Epithelial cell of esophagus (primary cell): ENCODE results near the gene ACTN1.
A peak's percentile ranks its signal among the peaks of the same experiment; 100 is the strongest.

ENCODE experiments used
- DNase-seq: peaks from one replicate; pipeline ENCODE4 v3.0.0; 2010; ENCODE audit warnings: low read depth
- H3K4me3 ChIP-seq: 2 replicates; pipeline ENCODE4 v1.5.1; 2011; ENCODE audit warnings: mild to moderate bottlenecking, low read length, control low read depth
- TF ChIP-seq, protein P1 (sequence below): IDR thresholded peaks from 2 replicates; pipeline ENCODE4 v1.5.1; 2011; ENCODE audit warnings: low read depth, mild to moderate bottlenecking, low read length, control low read depth, inconsistent platforms; ENCODE audit not compliant: insufficient read depth; ENCODE audit errors: missing control alignments

ACTN1 gene

DNA sequence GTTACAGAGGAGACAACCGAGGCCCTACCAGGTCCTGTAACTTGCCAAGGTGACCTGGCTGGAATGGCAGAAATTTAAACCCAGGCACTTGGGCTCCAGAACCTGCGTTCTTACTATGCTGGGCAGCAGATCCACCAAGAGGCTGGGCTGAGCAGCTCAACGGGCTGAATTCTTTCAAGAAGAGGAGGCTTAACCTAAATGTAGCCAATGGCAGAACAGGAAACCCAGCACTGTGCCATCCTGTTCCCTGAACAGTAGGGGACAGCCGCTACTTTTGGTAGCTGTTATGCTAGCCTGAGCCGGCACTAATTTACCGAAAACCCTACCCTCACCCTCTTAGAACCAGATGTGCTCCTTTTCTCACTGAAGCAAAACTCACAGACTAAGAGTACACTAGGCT lies 86.1 kb downstream of the ACTN1 start:
- H3K4me3 ChIP-seq = no peak overlapping the region
- DNase-seq = no peak
- TF ChIP-seq, protein P1, sequence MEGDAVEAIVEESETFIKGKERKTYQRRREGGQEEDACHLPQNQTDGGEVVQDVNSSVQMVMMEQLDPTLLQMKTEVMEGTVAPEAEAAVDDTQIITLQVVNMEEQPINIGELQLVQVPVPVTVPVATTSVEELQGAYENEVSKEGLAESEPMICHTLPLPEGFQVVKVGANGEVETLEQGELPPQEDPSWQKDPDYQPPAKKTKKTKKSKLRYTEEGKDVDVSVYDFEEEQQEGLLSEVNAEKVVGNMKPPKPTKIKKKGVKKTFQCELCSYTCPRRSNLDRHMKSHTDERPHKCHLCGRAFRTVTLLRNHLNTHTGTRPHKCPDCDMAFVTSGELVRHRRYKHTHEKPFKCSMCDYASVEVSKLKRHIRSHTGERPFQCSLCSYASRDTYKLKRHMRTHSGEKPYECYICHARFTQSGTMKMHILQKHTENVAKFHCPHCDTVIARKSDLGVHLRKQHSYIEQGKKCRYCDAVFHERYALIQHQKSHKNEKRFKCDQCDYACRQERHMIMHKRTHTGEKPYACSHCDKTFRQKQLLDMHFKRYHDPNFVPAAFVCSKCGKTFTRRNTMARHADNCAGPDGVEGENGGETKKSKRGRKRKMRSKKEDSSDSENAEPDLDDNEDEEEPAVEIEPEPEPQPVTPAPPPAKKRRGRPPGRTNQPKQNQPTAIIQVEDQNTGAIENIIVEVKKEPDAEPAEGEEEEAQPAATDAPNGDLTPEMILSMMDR = no peak

DNA sequence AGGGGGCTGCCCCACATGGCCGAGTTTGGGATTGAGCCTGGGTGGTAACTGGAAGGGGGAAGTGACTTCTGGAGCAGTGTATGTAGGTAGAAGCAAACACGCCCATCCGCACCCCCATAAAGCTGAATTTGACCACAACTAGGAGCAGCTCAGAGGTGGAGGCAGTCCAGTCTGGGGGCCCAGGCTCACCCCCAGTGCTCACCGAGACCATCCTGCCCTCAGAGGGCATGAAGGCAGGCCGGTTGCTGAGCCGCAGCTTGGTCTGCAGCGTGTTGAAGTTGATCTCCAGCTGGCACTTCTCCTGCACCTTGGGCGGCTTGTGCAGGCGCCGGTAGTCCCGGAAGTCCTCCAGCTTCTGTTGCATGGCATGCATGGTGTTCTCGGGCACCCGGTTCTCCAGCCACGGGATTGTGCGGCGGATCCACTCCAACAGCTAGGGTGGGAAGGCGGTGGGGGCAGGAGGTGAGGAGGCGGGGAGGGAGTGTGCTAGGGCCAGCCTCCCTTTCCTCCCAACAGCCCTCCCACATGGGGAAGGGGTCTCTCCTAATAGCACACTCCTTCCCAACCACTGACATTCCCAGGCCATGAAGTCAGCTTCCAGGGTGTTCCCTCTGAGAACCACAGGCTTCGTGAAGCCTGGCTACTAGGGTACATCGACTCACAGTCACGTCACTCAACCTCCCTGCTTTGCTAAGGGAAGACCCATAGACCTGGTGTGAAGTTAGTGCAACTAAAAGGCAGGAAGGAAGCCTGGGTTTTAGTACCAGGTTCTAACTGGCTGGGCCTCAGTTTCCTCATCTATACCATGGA lies 87.0 kb downstream of the ACTN1 start:
- DNase-seq = peak; percentile 42
- no peak overlapping the region for H3K4me3 ChIP-seq
- TF ChIP-seq, protein P1 = no peak

DNA sequence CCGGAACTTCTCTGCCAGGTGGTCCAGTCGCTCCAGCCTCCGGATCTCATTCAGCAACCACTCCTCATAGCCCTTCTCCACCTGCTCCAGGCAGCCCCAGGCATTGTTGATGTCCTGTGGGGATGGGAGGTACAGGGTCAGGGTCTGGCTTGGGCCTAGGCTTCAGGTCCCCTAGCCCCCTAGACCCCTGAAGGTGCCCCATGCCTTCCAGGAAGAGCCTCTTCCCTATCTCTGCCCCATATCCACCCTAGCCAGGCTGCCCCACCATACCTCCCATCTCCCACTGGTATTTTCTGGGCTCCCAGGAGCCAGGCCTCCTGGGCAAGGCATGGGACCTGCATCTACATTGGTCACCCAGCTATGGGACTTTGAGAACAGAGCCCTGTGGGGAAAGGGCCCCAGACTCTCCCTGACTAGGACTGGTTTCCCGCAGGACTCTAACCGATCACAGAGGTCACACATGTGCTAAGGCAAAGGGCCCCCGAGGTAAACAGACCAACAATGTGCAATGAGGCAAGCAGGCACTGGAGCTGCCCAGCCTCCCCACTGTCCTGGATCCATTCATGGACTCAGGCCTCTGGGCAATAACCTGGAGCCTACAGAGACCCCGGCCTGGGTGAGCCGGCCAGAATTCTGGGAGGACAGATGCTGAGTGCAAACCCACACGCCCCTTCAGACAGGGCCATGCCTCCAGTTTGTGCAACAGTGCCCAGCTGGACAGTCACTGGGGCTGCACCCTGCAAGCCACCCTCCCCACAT lies 88.8 kb downstream of the ACTN1 start:
- TF ChIP-seq, protein P1 = no peak
- DNase-seq = no peak
- H3K4me3 ChIP-seq = no peak overlapping the region

DNA sequence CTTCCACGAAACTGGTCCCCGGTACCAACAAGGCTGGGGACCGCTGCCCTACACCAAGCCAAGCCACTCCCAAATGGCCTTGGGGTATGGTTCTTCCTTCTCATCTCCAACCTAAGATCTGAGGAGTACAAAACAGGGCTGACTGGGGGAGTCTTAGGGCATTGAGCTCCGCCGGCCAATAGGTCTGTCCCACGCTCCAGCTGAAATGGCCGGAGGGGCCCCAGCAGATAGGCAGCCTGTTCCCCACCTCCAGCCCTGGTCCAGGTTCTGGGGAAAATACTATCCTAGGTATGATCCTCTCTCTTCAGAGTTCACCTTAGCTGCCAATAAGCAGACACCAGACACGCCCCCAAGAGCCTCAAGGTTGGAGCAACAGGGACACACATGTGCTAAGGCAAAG lies 90.2 kb downstream of the ACTN1 start:
- TF ChIP-seq, protein P1 = no peak
- no peak overlapping the region for H3K4me3 ChIP-seq
- DNase-seq = no peak

DNA sequence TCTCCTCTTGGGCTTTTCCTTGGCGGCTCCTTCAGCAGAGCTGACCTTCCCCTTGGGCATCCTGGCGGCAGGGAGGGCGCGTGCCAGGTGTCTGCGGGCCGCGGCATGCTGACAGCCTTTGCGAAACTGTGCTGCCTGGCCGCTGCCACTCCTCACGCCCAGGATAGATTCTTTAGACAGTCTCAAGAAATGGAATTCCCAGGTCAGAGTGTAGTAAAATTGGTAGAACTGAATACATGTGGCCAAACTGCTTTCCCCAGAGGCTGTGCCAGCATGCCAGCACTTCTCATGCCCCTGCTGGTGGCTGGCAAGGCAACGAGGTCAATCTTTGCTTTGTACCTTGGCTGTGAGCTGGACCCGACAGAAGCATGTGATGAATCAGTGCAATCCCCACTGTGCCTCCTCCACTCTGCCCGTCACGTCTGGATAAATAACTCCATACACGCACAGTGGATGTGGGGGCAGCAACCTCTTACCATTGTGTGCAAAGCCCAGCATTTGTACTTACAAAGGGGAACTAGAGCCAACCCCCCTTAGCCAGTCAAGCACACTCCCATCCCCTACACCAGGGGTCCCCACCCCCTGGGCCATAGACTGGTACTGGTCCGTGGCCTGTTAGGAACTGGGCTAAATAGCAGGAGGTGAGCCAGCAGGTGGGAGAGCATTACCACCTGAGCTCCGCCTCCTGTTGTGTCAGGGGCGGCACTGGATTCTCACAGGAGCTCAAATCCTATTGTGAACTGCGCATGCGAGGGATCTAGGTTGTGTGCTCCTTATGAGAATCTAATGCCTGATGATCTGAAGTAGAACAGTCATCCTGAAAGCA lies 90.9 kb downstream of the ACTN1 start:
- no peak overlapping the region for H3K4me3 ChIP-seq
- TF ChIP-seq, protein P1 = no peak
- no peak for DNase-seq

DNA sequence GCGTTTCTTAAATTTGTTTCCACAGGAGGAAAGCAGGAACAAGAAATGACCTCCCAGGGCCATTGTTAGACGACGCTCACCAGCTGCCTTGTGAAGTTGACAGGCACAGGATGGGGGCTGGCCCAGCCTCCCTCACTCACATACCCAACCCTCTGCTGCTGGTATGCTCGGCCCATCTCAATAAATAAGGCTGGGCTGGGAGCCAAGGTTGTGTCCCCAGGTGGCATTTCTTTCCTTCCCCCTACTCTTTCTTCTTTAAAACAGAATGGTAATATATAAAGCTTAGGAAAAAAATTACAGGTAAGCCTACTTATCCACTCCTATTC lies 93.0 kb downstream of the ACTN1 start:
- TF ChIP-seq, protein P1 = no peak
- no peak overlapping the region for H3K4me3 ChIP-seq
- no peak for DNase-seq
